NK-92 treated with Interleukin-12 subunit alpha and Interleukin-12 subunit beta, amount 100 ng/mL, for 24 hours (cell line): ENCODE results near the gene VAMP2.
A peak's percentile ranks its signal among the peaks of the same experiment; 100 is the strongest.

Experiments
- DNase-seq: peaks from one replicate; lab custom pipeline; 2025; lab: John Stamatoyannopoulos, UW

The VAMP2 gene

GRCh38 chr17:8142887-8143580, 19.7 kb downstream of the VAMP2 start:
- no peak for DNase-seq

DNA sequence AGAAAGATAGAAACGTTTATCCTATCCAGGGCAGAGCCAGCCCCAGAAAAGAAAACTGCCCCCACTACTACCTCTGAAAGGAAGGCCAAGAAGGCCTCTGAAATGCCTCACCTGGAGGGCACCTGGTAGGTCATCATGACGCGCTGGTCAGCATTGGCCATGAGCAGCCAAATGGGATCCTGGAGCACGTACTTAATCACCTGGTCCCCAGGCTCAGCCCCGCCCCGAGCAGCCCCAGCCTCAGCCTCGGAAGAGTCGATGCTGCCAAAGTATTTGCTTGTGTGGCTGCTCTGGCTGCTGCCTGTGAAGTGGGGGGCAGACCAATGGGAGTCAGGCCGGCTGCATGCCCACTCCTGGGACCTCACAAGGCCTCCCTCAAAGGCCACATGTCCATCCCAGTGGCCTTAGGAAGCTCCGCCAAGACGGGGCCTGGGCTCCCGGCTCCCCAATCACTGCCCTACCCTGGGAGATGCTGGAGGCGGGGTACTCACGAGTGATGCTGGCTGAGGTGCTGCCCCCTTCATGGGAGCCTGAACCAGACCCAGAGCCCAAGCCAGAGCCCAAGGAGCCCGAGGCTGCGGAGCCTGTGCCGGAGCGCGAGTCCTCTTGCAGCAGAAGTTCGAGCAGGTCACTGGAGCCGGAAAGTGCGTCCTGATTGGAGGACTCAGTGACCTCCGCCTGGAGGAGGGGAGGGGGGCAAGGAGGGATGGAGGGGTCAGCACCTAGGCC, 20.4 kb downstream of the VAMP2 start:
- no peak for DNase-seq

GRCh38 chr17:8141741-8142140, 21.0 kb downstream of the VAMP2 start:
- no peak for DNase-seq

GRCh38 chr17:8141045-8141444, 21.7 kb downstream of the VAMP2 start:
- DNase-seq, result no peak

DNA sequence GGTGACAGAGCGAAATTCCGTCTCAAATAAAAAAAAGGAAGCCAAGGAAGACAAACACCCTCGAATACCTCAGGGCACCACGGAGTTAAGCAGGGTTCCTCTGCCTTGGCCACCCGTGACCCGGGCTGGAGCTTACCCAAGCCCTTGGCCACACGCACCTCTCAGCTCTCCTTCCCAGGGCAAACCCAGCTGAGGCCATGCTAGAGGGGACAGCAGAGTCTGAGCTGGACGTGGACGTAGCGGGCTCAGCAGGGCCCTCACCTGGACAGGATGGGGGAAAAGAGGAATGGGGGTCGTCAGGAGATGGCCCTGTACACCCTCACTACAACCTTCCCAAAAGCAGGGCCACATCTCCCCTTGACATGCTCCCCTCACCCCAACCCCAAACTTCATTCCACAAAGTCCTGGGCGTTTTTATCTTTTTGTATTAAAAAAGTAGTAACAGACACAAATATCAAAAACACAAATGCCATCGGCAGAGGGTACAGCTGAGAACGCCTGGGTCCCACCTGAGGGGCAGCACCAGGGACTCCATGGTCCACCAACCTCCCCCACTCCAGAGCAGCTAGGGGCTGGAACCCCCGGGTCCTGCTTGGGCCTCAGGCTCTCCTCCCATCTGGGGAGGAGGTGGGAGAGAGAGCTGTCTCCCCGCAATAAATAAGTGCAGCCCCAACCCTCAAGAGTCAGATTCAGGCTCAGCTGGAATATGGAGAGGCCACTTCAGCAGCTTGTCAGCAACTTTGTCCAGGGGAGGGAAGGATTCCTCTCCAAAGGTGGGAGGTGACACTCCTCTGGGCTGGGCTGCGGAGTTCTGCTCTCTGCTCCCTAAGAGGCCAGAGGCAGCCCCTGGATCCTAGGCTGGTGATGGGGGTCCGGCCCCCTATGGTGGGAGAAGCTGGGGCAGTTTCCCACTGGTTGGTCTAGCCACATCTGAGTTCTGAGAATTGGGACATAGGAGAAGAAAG, 22.4 kb downstream of the VAMP2 start:
- DNase-seq, result no peak

- DNase-seq, result peak; percentile 77
These were observed 23.9 kb downstream of the VAMP2 start for GRCh38 chr17:8138672-8139371.

DNA sequence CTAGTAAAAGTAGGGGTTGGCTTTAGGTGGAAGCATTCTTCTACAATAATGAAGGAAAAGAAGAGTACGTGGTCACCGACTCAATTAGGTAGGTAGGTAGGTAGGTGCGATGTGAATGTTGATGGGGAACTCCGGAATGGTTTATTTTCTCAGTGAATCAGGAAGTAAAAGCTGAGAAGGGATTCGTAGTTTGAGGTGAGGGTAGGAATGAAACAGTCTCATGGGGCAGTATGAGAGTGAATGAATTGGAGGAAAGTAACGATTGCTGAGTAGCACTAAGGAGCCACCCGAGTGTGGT, 24.4 kb downstream of the VAMP2 start:
- no peak for DNase-seq

DNA sequence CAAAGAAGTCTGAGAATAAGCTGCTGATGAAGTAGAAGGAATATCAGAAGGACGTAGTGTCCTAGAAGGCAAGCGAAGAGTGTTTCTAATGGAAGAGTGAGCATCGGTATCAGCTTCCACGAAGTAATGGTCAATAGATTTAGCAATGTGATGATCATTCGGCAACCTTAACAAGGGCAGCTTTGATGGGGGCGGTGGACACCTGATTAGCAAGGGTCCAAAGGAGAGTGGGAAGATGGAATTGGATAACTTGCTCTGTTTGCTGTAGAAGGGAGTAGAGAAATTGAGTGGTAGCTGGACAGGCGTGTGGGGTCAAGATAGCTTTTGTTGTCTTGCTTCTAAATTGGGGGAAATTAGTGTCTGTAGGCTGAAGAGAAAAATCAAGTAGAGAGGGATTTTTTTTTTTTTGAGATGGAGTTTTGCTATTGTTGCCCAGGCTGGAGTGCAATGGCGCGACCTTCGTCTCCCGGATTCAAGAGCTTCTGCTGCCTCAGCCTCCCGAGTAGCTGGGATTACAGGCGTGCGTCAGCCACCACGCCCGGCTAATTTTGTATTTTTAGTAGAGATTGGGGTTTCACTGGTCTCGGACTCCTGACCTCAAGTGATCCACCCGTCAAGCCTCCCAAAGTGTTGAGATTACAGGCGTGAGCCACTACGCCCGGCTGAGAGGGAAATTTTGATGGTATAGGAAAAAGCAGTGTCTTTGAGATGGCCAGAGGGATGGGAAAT, 24.9 kb downstream of the VAMP2 start:
- no peak for DNase-seq

DNA sequence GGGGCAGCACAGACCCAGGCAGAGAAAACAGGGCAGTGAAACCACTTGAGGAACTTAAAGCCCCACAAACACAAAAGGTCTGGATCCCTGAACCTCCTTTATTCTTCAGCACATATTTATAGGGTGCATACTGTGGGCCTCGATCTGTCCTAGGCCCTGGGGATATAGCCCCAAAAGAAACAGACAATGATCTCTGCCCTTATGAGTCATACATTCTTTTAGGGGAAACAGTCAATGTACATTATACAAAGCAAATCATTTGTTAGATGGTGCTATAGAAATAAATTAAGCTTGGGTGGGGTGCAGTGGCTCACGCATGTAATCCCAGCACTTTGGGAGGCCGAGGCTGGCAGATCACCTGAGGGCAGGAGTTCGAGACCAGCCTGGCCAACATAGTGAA, 28.8 kb downstream of the VAMP2 start:
- DNase-seq, result no peak

- no peak for DNase-seq
These were observed 29.3 kb downstream of the VAMP2 start for GRCh38 chr17:8133399-8133798.

DNA sequence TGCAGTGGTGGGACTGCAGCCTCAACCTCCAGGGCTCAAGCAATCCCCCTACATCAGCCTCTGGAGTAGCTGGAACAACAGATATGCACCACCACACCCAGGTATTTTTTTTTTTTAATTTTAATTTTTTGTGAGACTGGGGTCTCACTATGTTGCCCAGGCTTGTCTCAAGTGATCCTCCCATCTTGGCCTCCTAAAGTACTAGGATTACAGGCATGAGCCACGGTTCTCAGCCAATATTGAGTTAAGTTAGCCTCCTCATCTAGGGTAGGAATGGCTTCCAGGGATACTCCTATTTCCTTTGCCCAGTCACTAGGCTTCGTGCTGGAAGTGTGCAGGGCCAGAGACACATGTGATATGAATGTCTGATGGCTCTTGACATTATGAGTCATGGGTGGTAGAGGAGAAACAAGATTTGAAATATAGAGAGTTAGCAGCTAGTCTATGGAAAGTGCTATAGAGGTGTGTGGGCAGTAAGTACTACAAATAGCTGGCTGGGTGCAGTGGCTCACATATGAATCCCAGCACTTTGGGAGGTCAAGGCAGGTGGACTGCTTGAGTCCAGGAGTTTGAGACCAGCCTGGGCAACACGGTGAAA, 30.8 kb downstream of the VAMP2 start:
- no peak for DNase-seq

- no peak for DNase-seq
These were observed 34.5 kb downstream of the VAMP2 start for GRCh38 chr17:8128125-8128784.

DNA sequence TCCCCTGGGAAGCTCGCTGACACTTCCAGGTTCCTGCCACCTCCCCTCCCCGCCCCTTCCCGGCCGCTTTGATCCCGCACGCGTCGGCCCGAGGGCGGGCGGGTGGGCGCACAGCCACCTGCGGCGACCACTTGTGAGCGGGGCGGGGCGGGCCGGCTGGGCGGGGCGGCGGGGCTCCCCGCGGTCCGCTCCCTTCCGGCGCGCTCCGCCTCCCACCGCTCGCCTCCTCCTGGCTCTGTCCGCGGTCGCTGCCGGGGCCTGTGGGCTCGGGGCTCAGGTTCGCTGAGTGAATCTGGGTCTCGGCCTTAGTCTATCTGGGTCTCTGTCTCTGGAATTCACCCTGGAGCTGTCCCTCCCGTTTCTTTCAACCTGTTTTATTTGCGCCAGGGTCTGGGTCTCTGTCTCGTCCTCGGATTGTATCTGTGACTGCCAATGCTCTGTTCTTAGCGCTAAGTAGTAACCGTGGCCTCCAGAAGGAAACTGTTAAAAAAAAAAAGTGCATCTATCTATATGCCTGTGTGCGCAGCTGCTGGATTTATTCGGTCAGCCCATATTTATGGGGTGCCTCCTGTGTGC, 36.2 kb downstream of the VAMP2 start:
- DNase-seq, result peak; percentile 23

- DNase-seq, result no peak
These were observed 36.7 kb downstream of the VAMP2 start for GRCh38 chr17:8125947-8126490.

- peak; percentile 62 for DNase-seq
These were observed 37.4 kb downstream of the VAMP2 start for GRCh38 chr17:8125154-8125946.

DNA sequence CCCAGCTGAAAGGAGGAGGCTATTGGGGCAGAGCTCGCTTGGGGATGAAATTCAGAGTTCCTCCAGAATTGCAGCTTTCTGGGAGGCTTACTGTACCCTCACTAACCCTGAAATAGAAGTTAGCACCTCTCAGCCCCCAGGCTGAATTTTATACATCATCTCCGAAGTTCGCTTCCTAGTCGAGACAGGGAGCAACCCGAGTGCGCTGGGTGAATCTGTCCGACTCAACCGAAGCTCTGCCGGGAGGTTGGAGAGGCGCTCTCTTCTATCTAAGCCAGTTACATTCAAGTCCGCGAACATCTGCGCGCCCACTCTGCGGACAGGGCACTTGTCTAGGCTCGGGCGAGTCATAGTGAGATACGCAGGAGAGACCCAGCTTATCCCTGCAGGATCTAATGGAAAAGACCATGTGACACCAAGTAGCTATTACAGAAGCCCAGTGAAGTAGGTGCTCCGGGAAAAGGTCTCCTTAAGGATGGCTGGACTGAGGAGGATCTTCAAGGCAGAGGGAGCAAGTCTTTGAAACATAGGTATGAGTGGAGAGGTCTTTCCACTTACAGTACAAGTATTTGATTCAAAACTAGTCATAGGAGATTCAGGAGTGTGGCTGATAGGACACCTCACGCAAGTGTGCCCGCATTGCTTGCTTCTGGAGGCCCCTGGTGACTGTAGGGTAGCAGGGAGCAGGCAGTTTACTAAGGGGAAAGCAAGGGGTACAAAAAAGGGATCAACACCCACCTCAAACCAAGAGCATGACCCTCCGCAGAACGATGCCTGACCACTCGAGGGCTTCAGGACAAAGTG, 38.2 kb downstream of the VAMP2 start:
- DNase-seq, result no peak

DNA sequence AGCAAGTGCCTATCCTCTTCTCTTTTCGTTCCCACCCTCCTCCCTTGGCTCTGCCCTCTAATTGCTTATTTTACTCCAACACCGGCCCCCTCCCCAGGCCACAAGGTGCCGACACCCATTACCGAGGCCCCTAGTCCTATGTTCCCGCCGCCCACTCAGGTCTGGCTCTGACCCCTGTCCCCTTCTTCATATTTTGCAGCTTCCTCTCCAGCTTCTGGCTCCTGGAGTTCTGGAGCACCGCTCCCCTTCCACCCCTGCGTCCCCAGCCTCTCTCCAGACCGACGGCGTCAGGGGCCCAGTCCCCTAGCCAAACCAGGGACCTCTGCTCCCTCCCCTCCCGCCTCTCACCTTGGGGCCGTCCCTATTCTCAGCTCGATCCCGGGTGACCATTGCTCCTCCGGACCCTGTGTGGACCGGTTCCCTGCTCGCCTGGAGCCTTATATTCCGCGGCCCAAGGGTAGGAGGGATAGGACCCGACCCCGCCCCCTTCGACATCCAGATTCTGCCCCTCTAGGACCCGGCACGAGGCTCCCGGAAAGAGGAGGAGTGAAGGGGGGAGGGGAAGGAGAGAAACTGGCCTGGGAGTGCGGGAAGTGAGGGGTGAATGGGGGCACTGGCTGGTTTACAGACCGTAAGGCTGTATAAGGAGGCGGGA, 38.9 kb downstream of the VAMP2 start, which contains the start of gene HES7:
Gene HES7 (minus strand): TSS at position 412 of the 655 bp plus-strand sequence. CDS start 22 bp downstream, at position 390.
- no peak for DNase-seq
